OCI-LY1 (cell line): ENCODE measurements around the gene INSR.
A peak's percentile ranks its signal among the peaks of the same experiment; 100 is the strongest.
"Not testable (repeated sequence)": the region's sequence is repeated elsewhere in the genome, so short reads cannot be mapped to it uniquely, and the experiment has no call there.

Source experiments
- H2AFZ ChIP-seq: fragments of 200-600 bp; sonication (generic), shearing (Covaris generic); 2 replicates; pipeline ENCODE4 v1.6.0; 2014; ENCODE audit warnings: antibody characterized with exemption, mild to moderate bottlenecking, low read length
- H3F3A ChIP-seq: fragments of 200-600 bp; sonication (generic), shearing (Covaris generic); 2 replicates; pipeline ENCODE4 v1.6.0; 2014; ENCODE audit warnings: mild to moderate bottlenecking, antibody characterized with exemption, low read length, moderate library complexity; ENCODE audit not compliant: insufficient read depth
- H3K27ac ChIP-seq: fragments of 200-600 bp; sonication (generic); 2 replicates; pipeline ENCODE4 v1.5.1; 2014; ENCODE audit warnings: low read length, mixed run types, mild to moderate bottlenecking, low read depth; ENCODE audit not compliant: poor library complexity, severe bottlenecking
- H3K27me3 ChIP-seq: fragments of 200-600 bp; sonication (generic); 2 replicates; pipeline ENCODE4 v1.6.0; 2014; ENCODE audit warnings: antibody characterized with exemption, mild to moderate bottlenecking, low read length, moderate library complexity; ENCODE audit not compliant: insufficient read depth
- H3K36me3 ChIP-seq: fragments of 200-600 bp; sonication (generic); 2 replicates; pipeline ENCODE4 v1.6.1; 2014; ENCODE audit warnings: mild to moderate bottlenecking, antibody characterized with exemption, low read length, moderate library complexity, mixed read lengths; ENCODE audit not compliant: insufficient read depth
- H3K4me1 ChIP-seq: fragments of 200-600 bp; sonication (generic); 2 replicates; pipeline ENCODE4 v1.5.1; 2014; ENCODE audit warnings: mild to moderate bottlenecking, low read length, moderate library complexity; ENCODE audit not compliant: insufficient read depth, severe bottlenecking
- H3K4me2 ChIP-seq: fragments of 200-600 bp; sonication (generic), shearing (Covaris generic); 2 replicates; pipeline ENCODE4 v1.6.1; 2014; ENCODE audit warnings: low read length
- H3K4me3 ChIP-seq: fragments of 200-600 bp; sonication (generic); 2 replicates; pipeline ENCODE4 v1.5.1; 2014; ENCODE audit warnings: low read length, low read depth, mild to moderate bottlenecking, mixed read lengths; ENCODE audit not compliant: poor library complexity, severe bottlenecking
- H3K79me2 ChIP-seq: fragments of 200-600 bp; shearing (Covaris generic); 2 replicates; pipeline ENCODE4 v1.6.1; 2016; ENCODE audit warnings: mixed run types, low read length, mixed read lengths; ENCODE audit not compliant: insufficient read depth
- H3K9ac ChIP-seq: fragments of 200-600 bp; sonication (generic), shearing (Covaris generic); 2 replicates; pipeline ENCODE4 v1.6.1; 2014; ENCODE audit warnings: mild to moderate bottlenecking, low read length, mixed read lengths
- H3K9me2 ChIP-seq: fragments of 200-600 bp; sonication (generic), shearing (Covaris generic); 2 replicates; pipeline ENCODE4 v1.6.1; 2014; ENCODE audit warnings: low read depth, mild to moderate bottlenecking, low read length, mixed read lengths
- H3K9me3 ChIP-seq: fragments of 200-600 bp; shearing (Covaris generic); 2 replicates; pipeline ENCODE4 v1.6.1; 2014; ENCODE audit warnings: low read length, mixed read lengths
- H4K20me1 ChIP-seq: fragments of 200-600 bp; sonication (generic), shearing (Covaris generic); 2 replicates; pipeline ENCODE4 v1.6.0; 2016; ENCODE audit warnings: mild to moderate bottlenecking, low read length; ENCODE audit not compliant: insufficient read depth
- CTCF ChIP-seq: fragments of 200-600 bp; sonication (generic), shearing (Covaris generic); IDR thresholded peaks from 2 replicates; pipeline ENCODE4 v1.5.1; 2017; ENCODE audit warnings: mild to moderate bottlenecking, antibody characterized with exemption, low read length, moderate library complexity, mixed read lengths
- EZH2 ChIP-seq: fragments of 200-600 bp; sonication (generic), shearing (Covaris generic); IDR thresholded peaks from 2 replicates; pipeline ENCODE4 v1.8.0; 2017; ENCODE audit warnings: borderline replicate concordance, mixed run types, mild to moderate bottlenecking, antibody characterized with exemption, low read length, moderate library complexity, mixed read lengths

INSR gene

GRCh38 chr19:7211191-7211951 is 82.8 kb downstream of the INSR start:
- Histone ChIP-seq H3K4me2 (no peak overlapping the region), H4K20me1 (no peaks in the 10 kb centered on the region)

GRCh38 chr19:7210359-7210758 is 83.9 kb downstream of the INSR start:
- no peaks in the 10 kb centered on the region; the same call in 1 of the 2 replicates for H3F3A ChIP-seq
- H4K20me1 ChIP-seq: no peaks in the 10 kb centered on the region
- H3K9me2 ChIP-seq: no peaks in the 10 kb centered on the region
- H2AFZ ChIP-seq: no peak overlapping the region
- H3K36me3 ChIP-seq: no peaks in the 10 kb centered on the region
- no peak overlapping the region for H3K4me2 ChIP-seq
- no peaks in the 10 kb centered on the region for H3K9me3 ChIP-seq
- no peaks in the 10 kb centered on the region for H3K79me2 ChIP-seq
- TF ChIP-seq CTCF (no peak), EZH2 (no peak)
- H3K27me3 ChIP-seq: no peaks in the 10 kb centered on the region; the same call in 1 of the 2 replicates
- H3K27ac ChIP-seq: no peak overlapping the region
- H3K4me1 ChIP-seq: peaks cover 41% of the 10 kb centered on the region
- no peak overlapping the region for H3K9ac ChIP-seq
- H3K4me3 ChIP-seq: no peak overlapping the region

More at GRCh38 chr19:7211191-7211951, 82.8 kb downstream of the INSR start:
- Histone ChIP-seq H3K27me3 (no peaks in the 10 kb centered on the region; the same call in 1 of the 2 replicates), H3K9ac (no peak overlapping the region), H3K4me1 (peaks cover 41% of the 10 kb centered on the region), H3K36me3 (no peaks in the 10 kb centered on the region), H3K27ac (no peak overlapping the region), H2AFZ (no peak overlapping the region), H3K4me3 (no peak overlapping the region), H3K9me3 (no peaks in the 10 kb centered on the region), H3K9me2 (no peaks in the 10 kb centered on the region), H3F3A (no peaks in the 10 kb centered on the region; the same call in 1 of the 2 replicates), H3K79me2 (no peaks in the 10 kb centered on the region)
- no peak for TF ChIP-seq CTCF
- no peak for TF ChIP-seq EZH2

GRCh38 chr19:7209597-7210325 is 84.5 kb downstream of the INSR start:
- not testable (repeated sequence) for H2AFZ ChIP-seq, H3K36me3 ChIP-seq, H3K4me2 ChIP-seq, H3K9me2 ChIP-seq, H3K79me2 ChIP-seq, H3F3A ChIP-seq, H4K20me1 ChIP-seq, H3K4me3 ChIP-seq, H3K9ac ChIP-seq, H3K9me3 ChIP-seq, H3K27me3 ChIP-seq
- Histone ChIP-seq H3K4me1 (peaks cover 41% of the 10 kb centered on the region), H3K27ac (peak overlapping the region; percentile 12)

- H3K4me3 ChIP-seq, H3F3A ChIP-seq, H3K9me3 ChIP-seq, H3K9ac ChIP-seq, H3K79me2 ChIP-seq, H3K27me3 ChIP-seq, H2AFZ ChIP-seq, H4K20me1 ChIP-seq, H3K4me2 ChIP-seq, H3K36me3 ChIP-seq, H3K9me2 ChIP-seq: not testable (repeated sequence)
- Histone ChIP-seq H3K4me1 (peaks cover 37% of the 10 kb centered on the region), H3K27ac (peak overlapping the region; percentile 55)
These were observed 85.2 kb downstream of the INSR start for GRCh38 chr19:7209036-7209435.
